Omental fat pad (tissue), 4 donors: ENCODE data around the gene SELENOW. TPM values are rescaled to one million over a fixed set of nuclear protein-coding genes. Genes with fewer than 3 reads are reported as not detected.

Experiments used
- ATAC-seq: fragments of 150-250 bp; one replicate; pipeline ENCODE4 v1.9.1; 2016; ENCODE audit warnings: mild to moderate bottlenecking, moderate library complexity; ENCODE audit not compliant: low FRiP score
- DNase-seq: peaks from one replicate; pipeline ENCODE4 v3.0.0-alpha.2; 2019; ENCODE audit warnings: low spot score
- small RNA-seq: library from RNA; depleted of rRNA; stranded (forward); fragments of <200 nt; gene quantifications from one replicate; pipeline ENCODE3, GENCODE V24; 2016
- total RNA-seq, 4 donors: library from RNA; depleted of rRNA; stranded (reverse); fragments of >200 nt; gene quantifications; one replicate each; pipeline ENCODE4 v1.1.0, GENCODE V29; 2016
- TF ChIP-seq, protein P1 (sequence below), 3 donors: fragments of 450-650 bp; IDR thresholded peaks; one replicate each; pipeline ENCODE4 v1.5.1; 2016 to 2017; ENCODE audit warnings: antibody characterized with exemption in 3 of 3, mild to moderate bottlenecking in 3 of 3, moderate library complexity in 2 of 3

The SELENOW gene
- total RNA-seq, 4 donors from 2014 or later, result 198 to 420 (median 334) TPM

DNA sequence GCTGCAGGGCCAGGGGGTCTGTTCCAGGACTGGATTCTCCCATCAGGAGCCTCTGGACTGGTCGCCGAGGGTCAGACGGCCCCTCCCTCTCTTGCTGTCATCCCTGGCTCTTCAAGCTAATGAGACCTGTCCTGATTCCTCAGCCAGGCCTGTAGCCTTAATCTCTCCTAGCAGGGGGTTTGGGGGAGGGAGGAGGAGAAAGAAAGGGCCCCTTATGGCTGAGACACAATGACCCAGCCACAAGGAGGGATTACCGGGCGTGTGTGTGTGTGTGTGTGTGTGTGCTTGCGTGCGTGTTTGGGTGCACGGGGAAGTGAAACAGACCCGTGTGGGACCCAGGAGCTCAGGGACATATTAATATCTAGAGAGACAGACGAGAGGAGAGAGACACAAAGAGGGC is 41.4 kb downstream of the SELENOW start:
- TF ChIP-seq, protein P1, sequence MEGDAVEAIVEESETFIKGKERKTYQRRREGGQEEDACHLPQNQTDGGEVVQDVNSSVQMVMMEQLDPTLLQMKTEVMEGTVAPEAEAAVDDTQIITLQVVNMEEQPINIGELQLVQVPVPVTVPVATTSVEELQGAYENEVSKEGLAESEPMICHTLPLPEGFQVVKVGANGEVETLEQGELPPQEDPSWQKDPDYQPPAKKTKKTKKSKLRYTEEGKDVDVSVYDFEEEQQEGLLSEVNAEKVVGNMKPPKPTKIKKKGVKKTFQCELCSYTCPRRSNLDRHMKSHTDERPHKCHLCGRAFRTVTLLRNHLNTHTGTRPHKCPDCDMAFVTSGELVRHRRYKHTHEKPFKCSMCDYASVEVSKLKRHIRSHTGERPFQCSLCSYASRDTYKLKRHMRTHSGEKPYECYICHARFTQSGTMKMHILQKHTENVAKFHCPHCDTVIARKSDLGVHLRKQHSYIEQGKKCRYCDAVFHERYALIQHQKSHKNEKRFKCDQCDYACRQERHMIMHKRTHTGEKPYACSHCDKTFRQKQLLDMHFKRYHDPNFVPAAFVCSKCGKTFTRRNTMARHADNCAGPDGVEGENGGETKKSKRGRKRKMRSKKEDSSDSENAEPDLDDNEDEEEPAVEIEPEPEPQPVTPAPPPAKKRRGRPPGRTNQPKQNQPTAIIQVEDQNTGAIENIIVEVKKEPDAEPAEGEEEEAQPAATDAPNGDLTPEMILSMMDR (IDR thresholded peaks at IDR 0.05), result no peak
- ATAC-seq (no peak), DNase-seq (no peak)

DNA sequence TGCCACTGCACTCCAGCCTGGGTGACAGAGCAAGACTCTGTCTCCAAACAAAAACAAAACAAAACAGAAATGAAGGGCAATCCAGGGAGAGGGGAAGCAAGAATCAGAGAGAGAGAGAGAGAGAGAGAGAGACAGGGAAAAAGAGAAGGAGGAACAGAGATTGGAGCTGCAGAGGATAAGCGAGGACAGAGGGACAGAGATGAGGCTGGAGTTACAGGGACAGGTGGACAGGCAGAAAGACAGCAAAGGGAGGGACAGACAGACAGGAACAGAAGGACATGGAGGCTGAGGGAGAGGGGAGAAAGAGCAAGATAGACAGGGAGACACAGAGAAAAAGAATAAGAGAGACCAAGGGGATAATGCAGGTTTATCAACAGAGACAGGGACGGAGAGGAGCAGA is 41.9 kb downstream of the SELENOW start:
- ATAC-seq, result no peak
- no peak for DNase-seq
- TF ChIP-seq, protein P1 (IDR thresholded peaks at IDR 0.05), result no peak

DNA sequence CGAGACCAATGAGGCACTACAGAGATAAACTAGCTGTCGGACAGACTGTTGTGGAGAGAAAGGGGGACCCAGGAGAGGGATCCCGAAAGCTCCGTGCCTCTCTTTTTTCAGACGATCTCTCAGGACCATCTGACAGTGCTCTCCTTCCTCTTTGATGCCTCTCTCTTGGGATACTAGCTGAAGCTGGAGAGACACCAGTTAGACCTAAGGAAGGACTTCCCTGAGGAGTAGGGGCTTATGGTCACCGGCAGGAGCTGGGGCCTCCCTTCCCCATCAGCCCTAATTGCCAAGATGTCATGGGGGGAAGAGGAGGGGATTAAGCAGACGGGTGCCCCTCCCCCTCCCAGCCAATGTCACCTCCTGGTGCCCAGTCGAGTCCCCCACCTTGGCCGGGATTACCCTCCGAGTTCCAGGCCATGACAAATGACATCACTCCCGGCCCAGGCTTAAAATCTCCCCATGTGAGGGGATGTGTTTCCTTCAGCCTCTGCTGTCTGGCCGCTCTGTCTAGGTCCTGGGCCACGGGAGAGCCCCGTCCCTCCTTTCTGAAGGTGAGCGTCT is 43.0 kb downstream of the SELENOW start, which contains the start of gene CRX:
Gene CRX, plus strand, starts transcription at position 478 of the 561 bp plus-strand sequence. CDS start 12,507 bp downstream, outside the sequence.
- DNase-seq (no peak), ATAC-seq (no peak)
- TF ChIP-seq, protein P1 (IDR thresholded peaks at IDR 0.05), result no peak

DNA sequence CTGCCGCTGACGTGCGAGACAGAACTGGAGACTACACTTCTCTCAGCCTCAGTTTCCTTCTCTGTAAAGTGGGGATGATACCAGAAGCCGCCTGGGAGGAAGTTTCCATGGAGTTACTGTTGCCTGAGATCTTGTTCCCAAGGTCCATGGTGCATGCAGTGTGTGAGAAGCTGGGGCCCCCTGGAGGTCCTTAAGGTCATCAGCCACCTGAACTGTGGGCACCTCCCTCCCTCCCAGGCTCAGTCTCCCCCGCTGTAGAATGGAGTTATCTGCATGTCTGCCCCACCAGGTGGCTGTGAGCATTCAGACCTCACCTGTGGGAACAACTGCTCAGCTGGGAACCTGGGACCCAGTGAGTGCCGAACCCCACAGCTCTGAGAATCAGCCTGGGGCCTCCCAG is 45.9 kb downstream of the SELENOW start:
- TF ChIP-seq, protein P1 (IDR thresholded peaks at IDR 0.05), result no peak
- ATAC-seq (no peak), DNase-seq (no peak)

DNA sequence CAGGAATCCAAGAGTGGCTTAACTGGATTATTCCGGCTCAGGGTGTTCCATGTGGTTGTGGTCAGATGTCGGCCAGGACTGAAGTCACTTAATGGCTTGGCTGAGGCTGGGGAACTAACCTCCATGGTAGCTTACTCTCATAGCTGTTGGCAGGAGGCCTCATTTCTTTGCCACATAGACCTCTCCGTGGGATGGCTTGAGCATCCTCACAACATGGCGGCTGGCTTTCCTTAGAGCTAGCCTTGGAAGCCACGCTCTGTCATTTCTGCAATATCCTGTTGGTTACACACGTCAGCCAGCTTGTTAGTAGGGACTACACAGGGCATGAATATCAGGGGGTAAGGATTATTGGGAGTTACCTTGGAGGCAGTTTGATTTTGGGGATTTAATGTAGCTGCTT is 48.3 kb downstream of the SELENOW start:
- ATAC-seq (no peak), DNase-seq (no peak)
- TF ChIP-seq, protein P1 (IDR thresholded peaks at IDR 0.05), result no peak

DNA sequence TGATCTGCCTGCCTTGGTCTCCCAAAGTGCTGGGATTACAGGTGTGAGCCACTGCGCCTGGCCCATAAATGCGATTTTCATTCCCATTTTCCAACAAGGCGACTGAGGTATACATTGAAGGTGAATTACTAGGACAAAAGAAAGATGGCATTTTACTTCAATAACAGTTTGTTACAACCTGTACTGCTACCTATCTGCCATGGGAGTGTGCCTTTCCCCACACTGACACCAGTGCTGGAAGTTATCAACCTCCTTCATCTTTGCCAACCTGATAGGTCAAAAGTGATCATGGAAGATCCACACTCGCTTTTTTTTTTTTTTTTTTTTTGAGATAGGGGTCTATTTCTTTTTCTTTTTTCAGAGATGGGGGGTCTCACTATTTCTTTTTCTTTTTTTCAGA is 54.2 kb downstream of the SELENOW start:
- TF ChIP-seq, protein P1 (IDR thresholded peaks at IDR 0.05), result no peak
- ATAC-seq, result no peak

More for the DNA sequence above, 54.2 kb downstream of the SELENOW start:
- no peak for DNase-seq

Small RNA genes lying within 50 kb of the gene (small RNA-seq; reads per million reads assigned to genes)
- gene AC008745.1, result not detected
- not detected for gene SNORD23

Other genes starting within 250 kb of the SELENOW start
- 1 to 10 TPM in 1 of 4 donors, under 1 TPM in 3; 0.37 to 1.2 (median 0.46) TPM for gene ZNF541, start 205.6 kb upstream of the SELENOW start, total RNA-seq
- 10 to 100 TPM in 1 of 4 donors, 1 to 10 TPM in 3; 3.2 to 20.3 (median 6.8) TPM for gene BICRA, start 169.6 kb upstream of the SELENOW start, total RNA-seq
- gene EHD2, start 65.3 kb upstream of the SELENOW start, total RNA-seq, result 100 to 1,000 TPM in 3 of 4 donors, 10 to 100 TPM in 1; 93.5 to 184 (median 124) TPM
- 100 to 1,000 TPM; 212 to 267 (median 232) TPM for gene NOP53, start 33.2 kb upstream of the SELENOW start, total RNA-seq
- not detected for gene TPRX1, start 25.8 kb downstream of the SELENOW start, total RNA-seq
- gene CRX, start 43.2 kb downstream of the SELENOW start, total RNA-seq, result not detected
- not detected for gene TPRX2, start 80.5 kb downstream of the SELENOW start, total RNA-seq
- gene SULT2A1, start 107.6 kb downstream of the SELENOW start, total RNA-seq, result not detected
- gene BSPH1, start 213.5 kb downstream of the SELENOW start, total RNA-seq, result not detected
- gene ELSPBP1, start 215.9 kb downstream of the SELENOW start, total RNA-seq, result not detected